Brain microvascular endothelial cell (primary cell): ENCODE measurements around the gene PTPRD.

Experiments
- DNase-seq: peaks from one replicate; pipeline ENCODE4 v3.0.0-alpha.2; 2020
- H3K27ac ChIP-seq: fragments of 250-450 bp; sonication (Bioruptor Pico); 2 replicates; pipeline ENCODE4 v1.5.1; 2020; ENCODE audit warnings: mild to moderate bottlenecking, moderate library complexity
- H3K27me3 ChIP-seq: fragments of 250-450 bp; sonication (Bioruptor Pico); replicated peaks from 2 replicates; pipeline ENCODE4 v1.5.1; 2020; ENCODE audit warnings: mild to moderate bottlenecking
- H3K36me3 ChIP-seq: fragments of 250-450 bp; sonication (Bioruptor Pico); replicated peaks from 2 replicates; pipeline ENCODE4 v1.5.1; 2020; ENCODE audit warnings: mild to moderate bottlenecking
- H3K4me3 ChIP-seq: 2 replicates; pipeline ENCODE4 v1.5.1; 2011; ENCODE audit warnings: low read depth, mild to moderate bottlenecking, control low read depth, low read length, moderate library complexity
- in situ Hi-C: cut with HindIII; loops from 2 replicates; pipeline ENCODE4 v1.10.0; 2017; ENCODE audit warnings: low sequenced_read_pairs, low pct_ligation_motif_present
- TF ChIP-seq, protein P1 (sequence below): IDR thresholded peaks from 2 replicates; pipeline ENCODE4 v1.5.1; 2011; ENCODE audit warnings: low read depth, mild to moderate bottlenecking, moderate library complexity, low read length, control low read depth, inconsistent platforms; ENCODE audit errors: missing control alignments

Gene PTPRD

DNA sequence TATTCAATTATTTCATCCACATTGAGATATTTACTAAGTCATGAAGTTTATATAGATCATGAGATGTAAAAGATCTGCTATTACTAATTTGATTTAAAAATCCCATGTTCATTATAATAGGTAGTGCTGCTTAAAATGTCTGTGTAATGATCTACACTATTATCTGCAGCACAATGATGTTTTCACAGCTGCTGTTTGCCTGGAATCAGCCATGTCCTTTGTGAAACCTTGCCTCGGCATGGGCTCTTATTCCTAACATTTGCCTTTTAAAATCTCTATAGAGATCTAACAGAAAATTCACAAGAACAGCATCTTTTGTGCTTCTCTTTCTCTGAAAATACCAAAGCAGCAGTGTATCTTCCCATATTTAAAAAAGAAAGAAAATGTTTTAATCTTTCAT, 444.6 kb downstream of the PTPRD start:
- TF ChIP-seq, protein P1, sequence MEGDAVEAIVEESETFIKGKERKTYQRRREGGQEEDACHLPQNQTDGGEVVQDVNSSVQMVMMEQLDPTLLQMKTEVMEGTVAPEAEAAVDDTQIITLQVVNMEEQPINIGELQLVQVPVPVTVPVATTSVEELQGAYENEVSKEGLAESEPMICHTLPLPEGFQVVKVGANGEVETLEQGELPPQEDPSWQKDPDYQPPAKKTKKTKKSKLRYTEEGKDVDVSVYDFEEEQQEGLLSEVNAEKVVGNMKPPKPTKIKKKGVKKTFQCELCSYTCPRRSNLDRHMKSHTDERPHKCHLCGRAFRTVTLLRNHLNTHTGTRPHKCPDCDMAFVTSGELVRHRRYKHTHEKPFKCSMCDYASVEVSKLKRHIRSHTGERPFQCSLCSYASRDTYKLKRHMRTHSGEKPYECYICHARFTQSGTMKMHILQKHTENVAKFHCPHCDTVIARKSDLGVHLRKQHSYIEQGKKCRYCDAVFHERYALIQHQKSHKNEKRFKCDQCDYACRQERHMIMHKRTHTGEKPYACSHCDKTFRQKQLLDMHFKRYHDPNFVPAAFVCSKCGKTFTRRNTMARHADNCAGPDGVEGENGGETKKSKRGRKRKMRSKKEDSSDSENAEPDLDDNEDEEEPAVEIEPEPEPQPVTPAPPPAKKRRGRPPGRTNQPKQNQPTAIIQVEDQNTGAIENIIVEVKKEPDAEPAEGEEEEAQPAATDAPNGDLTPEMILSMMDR = no peak
- in situ Hi-C loops = no loop called here
- DNase-seq = no peak
- H3K36me3 ChIP-seq = no peaks in the 10 kb centered on the region
- H3K27me3 ChIP-seq = no peaks in the 10 kb centered on the region
- H3K27ac ChIP-seq = no peak overlapping the region
- no peak overlapping the region for H3K4me3 ChIP-seq

DNA sequence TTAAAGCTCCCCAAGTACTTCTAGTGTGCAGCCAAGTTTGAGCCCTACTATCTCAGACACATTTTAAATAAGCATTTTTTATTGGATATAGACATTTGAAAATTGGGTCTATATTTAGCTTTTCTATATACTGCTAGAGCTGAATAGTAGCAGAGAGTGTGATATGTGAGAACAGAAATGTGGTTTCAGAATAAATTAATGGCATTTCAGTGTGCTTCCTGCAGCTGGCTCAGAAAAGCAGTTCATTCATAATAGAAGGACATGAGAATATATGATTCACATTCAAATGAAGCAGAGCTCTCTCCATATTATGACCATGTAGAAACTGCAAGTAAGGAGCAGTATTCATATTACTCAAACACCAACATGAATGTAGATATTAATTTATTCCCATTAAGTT, 464.0 kb downstream of the PTPRD start:
- Histone ChIP-seq H3K36me3 (no peaks in the 10 kb centered on the region), H3K27me3 (no peaks in the 10 kb centered on the region), H3K27ac (no peak overlapping the region), H3K4me3 (no peak overlapping the region)
- in situ Hi-C loops = no loop called here
- DNase-seq = no peak
- TF ChIP-seq, protein P1 = no peak

DNA sequence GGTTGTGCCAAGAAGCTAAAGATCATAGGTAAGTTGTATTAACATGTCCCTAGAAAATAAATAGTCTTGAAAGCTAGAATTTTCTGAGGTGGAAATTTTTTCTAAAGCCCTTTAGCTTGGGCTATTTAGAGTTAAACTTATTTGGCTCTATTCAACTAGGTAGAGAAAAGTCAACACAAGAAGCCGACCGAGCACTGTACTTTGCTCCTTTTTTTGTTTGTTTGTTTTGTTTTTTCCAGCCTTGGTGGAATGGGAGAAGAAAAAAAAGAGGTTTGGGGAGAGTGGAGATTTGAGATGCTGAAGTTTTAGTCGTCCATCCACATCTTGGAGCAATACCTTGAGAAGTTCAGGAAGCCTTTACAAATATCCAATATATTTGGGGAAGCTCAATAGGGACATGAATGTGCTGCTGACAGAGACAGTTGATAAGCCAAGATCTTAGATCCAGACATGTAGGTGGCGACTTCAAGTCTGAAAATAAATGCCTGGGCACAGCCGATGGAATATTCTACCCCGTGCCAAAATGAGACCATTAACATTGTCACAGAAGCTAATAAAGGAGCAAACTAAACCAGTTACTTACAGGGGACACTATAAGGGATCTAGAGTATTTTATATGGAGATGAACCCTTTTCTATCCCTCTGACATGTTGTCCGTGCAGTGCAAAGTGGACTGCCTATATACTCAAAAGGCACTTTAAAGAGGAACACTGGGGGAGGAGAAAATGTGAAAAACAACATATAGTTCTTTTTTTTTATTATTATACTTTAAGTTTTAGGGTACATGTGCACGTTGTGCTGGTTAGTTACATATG, 466.1 kb downstream of the PTPRD start:
- in situ Hi-C loops = no loop called here
- no peaks in the 10 kb centered on the region for H3K27me3 ChIP-seq
- DNase-seq = no peak
- H3K27ac ChIP-seq = no peak overlapping the region
- no peak overlapping the region for H3K4me3 ChIP-seq
- TF ChIP-seq, protein P1 = no peak
- no peaks in the 10 kb centered on the region for H3K36me3 ChIP-seq

DNA sequence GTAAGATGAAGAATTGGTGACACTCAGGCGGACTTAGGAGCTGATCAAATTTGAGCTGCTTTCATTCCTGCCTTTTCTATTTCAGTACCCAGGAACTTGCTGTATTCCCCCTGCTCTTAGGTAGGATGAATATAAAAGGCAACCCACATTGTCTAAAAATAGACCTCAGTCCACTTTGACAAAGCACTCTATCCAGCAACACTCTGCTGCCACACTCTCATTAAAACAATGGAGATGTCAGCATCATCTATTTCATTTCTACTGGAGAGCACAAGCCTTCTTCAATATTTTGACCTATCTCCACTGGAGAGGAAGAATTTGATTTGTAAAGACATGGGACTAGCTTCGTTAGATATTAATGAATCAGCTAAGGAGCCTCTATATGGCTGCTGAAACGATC, 468.4 kb downstream of the PTPRD start:
- in situ Hi-C loops = no loop called here
- H3K27ac ChIP-seq = no peak overlapping the region
- no peak for DNase-seq
- no peaks in the 10 kb centered on the region for H3K27me3 ChIP-seq
- TF ChIP-seq, protein P1 = no peak
- H3K36me3 ChIP-seq = no peaks in the 10 kb centered on the region
- no peak overlapping the region for H3K4me3 ChIP-seq

DNA sequence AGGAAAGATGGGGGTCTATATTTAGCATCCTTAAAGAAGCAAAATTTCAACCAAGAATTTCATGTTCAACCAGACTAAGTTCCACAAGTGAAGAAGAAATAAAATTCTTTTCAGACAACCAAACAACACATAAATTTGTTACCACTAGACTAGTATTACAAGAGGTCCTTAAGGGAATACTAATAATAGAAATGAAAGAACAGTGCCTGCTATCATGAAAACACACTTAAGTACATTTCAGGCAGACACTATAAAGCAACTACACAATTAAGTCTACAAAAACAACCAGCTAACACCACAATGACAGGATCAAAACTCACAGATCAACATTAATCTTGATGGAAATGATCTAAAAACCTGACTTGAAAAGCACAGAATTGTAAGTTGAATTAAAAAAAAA, 477.2 kb downstream of the PTPRD start:
- Histone ChIP-seq H3K27ac (no peak overlapping the region), H3K27me3 (no peaks in the 10 kb centered on the region)

More for the DNA sequence above, 477.2 kb downstream of the PTPRD start:
- Histone ChIP-seq H3K4me3 (no peak overlapping the region), H3K36me3 (no peaks in the 10 kb centered on the region)
- TF ChIP-seq, protein P1 = no peak
- in situ Hi-C loops = no loop called here
- no peak for DNase-seq
